Hematopoietic multipotent progenitor cell treated with erythropoietin and hydrocortisone succinate and interleukin-3 and kit ligand, for 4 days (in vitro differentiated cells): ENCODE data around the gene DHTKD1.

Experiments
- DNase-seq: peaks from one replicate; pipeline ENCODE4 v3.0.0-alpha.2; 2015

DHTKD1 gene

GRCh38 chr10:12068449-12069269, at the start of gene DHTKD1:
DHTKD1 (plus strand) TSS chr10:12068954; CDS start chr10:12069034, 80 bp downstream.
- peak; percentile 99 for DNase-seq

GRCh38 chr10:12019283-12019971, 49.3 kb upstream of the DHTKD1 start:
- no peak for DNase-seq

GRCh38 chr10:12020574-12020973, 48.2 kb upstream of the DHTKD1 start:
- no peak for DNase-seq

- no peak for DNase-seq
Observed at GRCh38 chr10:12022580-12023257, 46.0 kb upstream of the DHTKD1 start.

- peak; percentile 77 for DNase-seq
Observed at GRCh38 chr10:12025591-12025990, 43.2 kb upstream of the DHTKD1 start.

GRCh38 chr10:12027539-12027938, 41.2 kb upstream of the DHTKD1 start:
- DNase-seq, result no peak

- no peak for DNase-seq
Observed at GRCh38 chr10:12031404-12031803, 37.4 kb upstream of the DHTKD1 start.

- DNase-seq, result no peak
Observed at GRCh38 chr10:12036073-12036655, 32.6 kb upstream of the DHTKD1 start.

GRCh38 chr10:12041766-12042408, 26.9 kb upstream of the DHTKD1 start:
- DNase-seq, result peak; percentile 66

- DNase-seq, result peak; percentile 66
Observed at GRCh38 chr10:12042409-12042796, 26.4 kb upstream of the DHTKD1 start.

- peak; percentile 99 for DNase-seq
Observed at GRCh38 chr10:12042797-12043651, 25.7 kb upstream of the DHTKD1 start, which contains the start of gene UPF2. UPF2 (minus strand) TSS chr10:12042809; CDS start chr10:12035423, 7,386 bp downstream.

- no peak for DNase-seq
Observed at GRCh38 chr10:12045596-12045995, 23.2 kb upstream of the DHTKD1 start.

- DNase-seq, result no peak
Observed at GRCh38 chr10:12048547-12048946, 20.2 kb upstream of the DHTKD1 start.

GRCh38 chr10:12050528-12050927, 18.2 kb upstream of the DHTKD1 start:
- no peak for DNase-seq

- peak; percentile 64 for DNase-seq
Observed at GRCh38 chr10:12051241-12051640, 17.5 kb upstream of the DHTKD1 start.

GRCh38 chr10:12055732-12056131, 13.0 kb upstream of the DHTKD1 start:
- DNase-seq, result peak; percentile 91

GRCh38 chr10:12056748-12057147, 12.0 kb upstream of the DHTKD1 start:
- no peak for DNase-seq

GRCh38 chr10:12061124-12061523, 7.6 kb upstream of the DHTKD1 start:
- no peak for DNase-seq

GRCh38 chr10:12062754-12063482, 5.8 kb upstream of the DHTKD1 start:
- DNase-seq, result no peak

- peak; percentile 96 for DNase-seq
Observed at GRCh38 chr10:12063483-12063818, 5.3 kb upstream of the DHTKD1 start.

GRCh38 chr10:12067336-12067735, 1.4 kb upstream of the DHTKD1 start:
- DNase-seq, result no peak
